GM19328 (cell line): ENCODE results near the gene FCER2.

ENCODE experiments used
- ATAC-seq: cut with Tn5 transposase; IDR thresholded peaks from one replicate; pipeline ENCODE4 v1.9.1; 2021; ENCODE audit warnings: mild to moderate bottlenecking, moderate library complexity; ENCODE audit not compliant: unreplicated experiment

The FCER2 gene

DNA sequence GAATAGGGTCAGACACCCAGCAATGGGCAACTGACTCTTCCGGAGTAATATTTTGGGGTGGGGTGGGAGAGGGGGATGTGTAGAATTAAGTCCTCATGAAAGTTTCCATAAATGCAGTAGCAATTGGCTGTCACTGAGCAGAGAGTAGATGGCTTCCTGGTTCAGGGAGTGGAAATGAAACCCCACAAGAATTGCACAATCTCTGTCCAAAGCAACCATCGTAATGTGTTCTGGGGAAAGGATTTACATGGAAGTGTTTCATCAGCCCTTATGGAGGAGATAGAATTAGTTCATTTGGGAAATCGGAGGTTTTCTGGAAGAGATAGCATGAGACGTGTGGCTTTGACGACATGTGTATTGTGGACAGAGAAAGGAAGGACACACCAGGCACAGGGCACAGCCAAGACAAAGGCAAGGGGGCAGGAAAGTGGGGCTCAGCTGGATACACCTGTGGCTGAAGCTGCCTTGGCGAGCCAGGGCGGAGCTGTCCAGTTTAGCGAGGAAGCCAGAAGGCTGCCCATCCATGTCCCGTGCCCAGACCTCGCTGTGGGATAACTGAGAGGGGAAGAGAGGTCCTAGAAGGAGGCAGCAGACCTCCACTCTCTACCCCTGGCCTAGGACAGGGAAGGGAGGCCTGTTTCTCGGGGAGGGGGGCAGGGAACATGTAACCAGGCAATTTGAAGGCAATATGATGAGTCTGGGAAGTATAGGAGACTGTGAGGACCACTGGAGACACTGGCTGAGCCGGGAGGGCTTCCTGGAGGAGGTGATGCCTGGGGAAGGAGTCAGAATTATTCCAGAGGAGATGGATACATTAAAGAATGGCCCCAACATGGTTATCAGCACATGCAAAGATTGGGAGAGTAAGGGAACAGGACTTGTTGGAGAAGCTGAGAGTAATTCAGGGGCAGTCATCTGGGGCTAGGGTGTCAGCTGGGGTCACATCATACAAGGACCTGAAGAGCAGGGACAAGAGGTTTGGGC lies 32.6 kb upstream of the FCER2 start:
- ATAC-seq, result no peak

DNA sequence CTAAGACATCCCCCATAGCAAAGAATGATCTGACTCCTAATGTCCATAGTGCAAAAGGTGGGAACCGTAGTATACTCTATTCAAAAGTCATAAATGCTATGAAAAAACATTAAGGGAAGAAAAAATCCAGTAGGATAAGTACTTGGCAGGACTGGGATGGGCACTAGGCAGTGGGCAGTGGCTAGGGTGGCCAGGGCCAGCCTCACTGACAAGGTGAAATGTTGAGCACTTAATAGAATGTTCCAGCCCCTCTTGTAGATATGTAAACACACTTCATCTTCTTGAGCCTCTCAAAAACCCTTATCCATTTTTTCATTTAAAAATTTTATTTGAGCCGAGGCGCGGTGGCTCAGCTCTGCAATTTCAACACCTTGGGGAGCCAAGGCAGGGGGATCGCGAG lies 31.4 kb upstream of the FCER2 start:
- ATAC-seq, result no peak

DNA sequence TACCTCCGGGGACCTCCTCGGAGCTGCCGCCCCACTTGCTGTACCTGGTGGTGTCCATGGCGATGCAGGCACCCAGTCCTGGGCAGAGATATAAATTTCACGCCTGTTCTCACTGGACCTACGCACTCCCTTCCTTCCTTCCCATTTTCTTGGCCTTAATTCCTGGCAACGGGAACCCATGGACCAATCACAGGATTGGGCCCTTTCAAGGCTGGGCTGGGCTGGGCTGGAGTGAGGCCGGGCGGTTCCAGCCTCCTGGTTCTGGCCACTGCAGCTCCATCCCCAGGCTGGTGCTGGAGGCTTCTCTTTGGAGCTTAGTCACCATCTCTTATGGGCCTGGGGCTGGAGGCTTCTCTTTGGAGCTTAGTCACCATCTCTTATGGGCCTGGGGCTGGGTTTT lies 30.1 kb upstream of the FCER2 start, which contains the start of gene CLEC4G:
Gene CLEC4G (minus strand): TSS at position 66 of the 400 bp plus-strand sequence. CDS start 8 bp downstream, at position 58.
- no peak for ATAC-seq

DNA sequence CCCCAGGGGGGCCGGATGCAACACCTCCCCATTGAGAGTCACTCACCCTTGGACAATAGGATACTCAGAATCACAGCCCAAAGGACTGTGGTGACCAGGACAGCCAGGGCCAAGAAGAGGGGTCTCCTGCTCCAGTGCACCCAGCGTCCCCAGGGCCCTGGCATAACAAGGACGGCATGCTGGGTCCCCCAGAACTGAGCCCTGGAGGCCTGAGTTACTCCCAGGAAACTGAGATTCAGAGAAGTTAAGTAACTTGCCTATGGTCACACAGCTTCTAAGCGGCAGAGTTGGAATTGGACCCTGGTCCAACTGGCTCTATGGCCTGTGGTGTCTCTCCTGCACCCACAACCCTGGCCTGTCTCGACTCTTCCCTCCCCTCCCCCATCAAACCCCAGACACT lies 29.7 kb upstream of the FCER2 start:
- no peak for ATAC-seq

DNA sequence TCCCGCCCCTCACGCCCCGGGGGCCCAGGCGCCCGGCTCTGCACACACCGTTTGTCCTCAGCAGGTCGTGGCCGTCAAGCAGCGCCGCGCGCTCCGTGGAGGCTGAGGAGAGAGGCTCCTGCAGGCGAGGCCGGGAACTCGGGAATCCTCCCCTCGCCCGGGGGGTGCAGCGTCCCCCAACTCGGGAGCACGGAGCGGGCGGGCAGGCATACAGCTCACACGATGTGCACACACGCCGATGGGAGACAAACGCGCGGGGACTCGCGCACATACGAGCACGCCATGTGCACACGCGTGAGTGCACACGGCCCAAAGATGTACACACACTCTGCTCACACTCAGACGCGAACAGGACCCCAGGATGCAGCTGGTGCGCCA lies 29.3 kb upstream of the FCER2 start:
- ATAC-seq, result no peak

DNA sequence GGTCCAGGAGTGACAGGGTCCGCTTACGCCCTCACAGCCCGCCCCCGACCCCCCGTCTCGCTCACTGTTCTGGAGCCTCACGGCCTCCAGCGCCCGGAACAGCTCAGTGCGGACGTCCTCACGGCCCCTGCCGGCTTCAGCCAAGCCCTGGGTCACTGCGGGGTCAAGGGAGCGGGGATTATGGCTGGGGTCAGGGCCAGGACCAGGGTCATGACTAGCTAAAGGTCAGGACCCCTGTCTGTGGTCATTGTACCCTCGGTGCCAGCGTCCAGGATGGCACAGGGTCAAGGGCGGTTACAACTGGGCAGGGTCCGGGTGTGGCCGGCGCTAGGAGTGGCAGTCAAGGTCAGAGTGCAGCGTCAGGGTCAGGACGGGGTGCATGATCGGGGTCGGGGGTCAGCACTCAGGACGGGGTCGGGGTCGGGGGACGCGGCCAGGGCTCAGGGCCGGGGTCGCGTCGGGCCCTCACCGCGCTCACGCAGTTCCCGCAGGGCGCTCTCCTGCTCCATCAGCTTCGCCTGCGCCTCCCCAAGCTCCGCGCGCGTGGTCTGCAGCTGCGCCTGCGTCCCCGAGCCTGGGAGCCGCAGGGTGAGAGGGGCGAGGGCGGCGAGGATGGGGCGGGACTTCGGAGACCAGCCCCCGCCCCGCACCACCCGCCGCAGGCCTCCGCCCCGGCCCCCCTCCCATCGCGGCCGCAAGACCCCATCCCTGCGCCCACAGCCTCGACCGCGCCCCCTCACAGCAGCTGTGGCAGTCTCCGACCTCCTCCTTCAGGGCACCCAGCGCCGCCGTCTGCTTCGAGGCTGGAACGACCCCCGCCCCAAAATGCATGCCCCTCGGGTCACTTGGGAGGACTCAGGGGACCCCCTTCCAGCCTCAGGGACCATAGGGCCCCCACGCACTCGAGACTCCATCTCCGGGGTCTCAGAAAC lies 28.6 kb upstream of the FCER2 start:
- ATAC-seq, result no peak

DNA sequence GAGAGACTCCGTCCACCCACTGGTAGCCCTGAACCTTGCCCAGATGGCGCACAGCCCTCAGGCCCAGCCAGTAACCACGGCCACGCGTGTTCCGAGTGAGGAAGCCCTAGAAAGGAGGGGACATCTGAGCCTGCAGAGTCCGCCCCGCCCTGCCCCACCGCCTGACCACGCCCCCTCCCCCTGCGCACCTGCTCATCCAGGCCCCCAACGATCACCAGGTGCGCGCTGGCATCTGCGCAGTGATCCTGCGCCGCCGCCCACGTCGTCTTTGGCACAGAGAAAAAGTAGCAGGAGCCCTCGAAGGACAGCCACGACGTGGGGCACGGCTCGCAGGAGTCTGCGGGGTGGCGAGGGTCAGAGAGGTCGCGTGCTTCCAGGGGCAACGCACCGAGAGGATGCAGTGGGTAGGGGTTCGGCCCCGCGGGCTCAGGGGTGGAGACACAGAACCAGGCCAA lies 27.9 kb upstream of the FCER2 start:
- no peak for ATAC-seq

DNA sequence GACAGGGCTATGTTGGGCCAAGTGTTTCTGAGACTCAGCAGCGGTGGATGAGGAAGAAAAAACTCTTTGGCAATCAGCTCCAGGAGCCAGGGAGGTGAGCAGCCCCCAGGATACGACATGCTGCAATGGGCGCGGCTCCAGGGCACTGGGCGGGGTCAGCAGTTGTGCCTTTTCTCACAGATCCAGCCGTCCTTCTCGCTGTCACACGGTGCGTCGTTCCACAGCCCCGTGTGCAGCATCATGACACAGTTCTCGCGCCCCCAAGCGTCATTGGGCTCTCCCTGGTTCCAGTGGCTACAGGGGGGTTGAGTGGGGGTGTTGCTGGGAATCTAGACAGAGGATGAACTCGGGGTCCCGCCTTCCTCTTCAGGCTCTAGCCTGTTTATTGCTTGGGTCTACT lies 27.3 kb upstream of the FCER2 start:
- ATAC-seq, result no peak

DNA sequence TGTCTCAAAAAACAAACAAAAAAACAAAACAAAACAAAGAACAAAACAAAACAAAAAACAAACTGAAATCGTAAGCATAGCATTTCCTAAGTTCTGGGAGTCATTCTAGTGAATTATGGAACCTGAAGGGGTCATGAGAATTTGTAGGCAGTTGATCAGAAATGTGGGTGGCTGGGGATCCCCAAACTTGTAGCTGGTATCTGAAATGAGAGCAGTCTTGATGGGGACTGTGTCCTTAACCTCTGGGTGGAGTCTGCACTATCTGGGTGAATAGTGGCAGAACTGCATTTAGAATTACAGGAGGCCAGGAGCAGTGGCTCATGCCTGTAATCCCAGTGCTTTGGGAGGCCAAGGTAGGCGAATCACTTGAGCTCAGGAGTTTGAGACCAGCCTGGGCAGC lies 23.9 kb upstream of the FCER2 start:
- no peak for ATAC-seq

DNA sequence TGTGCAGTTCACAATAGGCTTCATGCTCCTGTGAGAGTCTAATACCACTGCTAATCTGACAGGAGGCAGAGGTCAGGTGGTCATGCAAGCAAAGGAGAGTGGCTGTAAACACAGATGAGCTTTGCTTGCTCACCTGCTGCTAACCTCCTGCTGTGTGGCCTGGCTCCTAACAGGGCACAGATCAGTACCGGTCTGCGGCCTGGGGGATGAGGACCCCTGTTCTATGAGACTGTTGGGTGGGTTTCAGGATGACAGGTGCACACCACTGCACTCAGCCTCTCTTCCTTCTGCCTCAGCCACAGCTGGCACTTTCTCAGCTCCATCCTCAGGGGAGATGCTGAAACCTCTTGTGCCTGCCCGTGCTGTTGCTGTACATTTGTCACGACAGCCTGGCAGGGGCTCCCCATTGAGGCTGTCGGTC lies 20.3 kb upstream of the FCER2 start:
- no peak for ATAC-seq

DNA sequence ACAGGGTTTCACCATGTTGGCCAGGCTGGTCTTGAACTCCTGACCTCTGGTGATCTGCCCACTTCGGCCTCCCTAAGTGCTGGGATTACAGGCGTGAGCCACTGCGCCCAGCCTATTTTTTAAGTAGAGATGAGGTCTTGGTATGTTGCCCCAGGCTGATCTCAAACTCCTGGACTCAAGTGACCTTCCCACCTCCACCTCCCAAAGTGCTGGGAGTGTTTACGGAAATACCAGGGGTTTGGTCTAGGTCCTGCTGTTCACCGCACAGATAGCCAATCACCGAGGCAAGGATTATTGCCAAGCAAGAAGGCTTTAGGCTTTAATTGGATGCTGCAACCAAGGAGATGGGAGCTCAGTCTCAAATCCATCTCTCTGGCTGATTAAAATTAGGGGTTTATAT lies 18.4 kb upstream of the FCER2 start:
- no peak for ATAC-seq

DNA sequence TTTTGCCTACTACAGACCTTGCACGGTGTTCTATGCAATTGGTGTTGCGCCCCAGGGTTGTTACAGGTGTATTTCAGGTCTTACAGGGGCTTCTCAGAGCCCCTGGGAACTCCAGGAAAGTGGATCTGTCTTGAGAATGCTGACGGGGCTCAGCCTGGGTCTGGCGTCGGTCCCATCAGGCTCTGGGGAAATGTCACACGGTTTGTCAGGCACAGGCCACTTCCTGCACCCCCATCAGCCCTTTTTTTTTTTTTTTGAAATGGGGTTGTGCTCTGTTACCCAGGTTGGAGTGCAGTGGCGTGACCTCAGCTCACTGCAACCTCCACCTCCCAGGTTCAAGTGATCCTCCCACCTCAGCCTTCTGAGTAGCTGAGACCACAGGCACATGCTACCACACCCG lies 16.7 kb upstream of the FCER2 start:
- ATAC-seq, result no peak

DNA sequence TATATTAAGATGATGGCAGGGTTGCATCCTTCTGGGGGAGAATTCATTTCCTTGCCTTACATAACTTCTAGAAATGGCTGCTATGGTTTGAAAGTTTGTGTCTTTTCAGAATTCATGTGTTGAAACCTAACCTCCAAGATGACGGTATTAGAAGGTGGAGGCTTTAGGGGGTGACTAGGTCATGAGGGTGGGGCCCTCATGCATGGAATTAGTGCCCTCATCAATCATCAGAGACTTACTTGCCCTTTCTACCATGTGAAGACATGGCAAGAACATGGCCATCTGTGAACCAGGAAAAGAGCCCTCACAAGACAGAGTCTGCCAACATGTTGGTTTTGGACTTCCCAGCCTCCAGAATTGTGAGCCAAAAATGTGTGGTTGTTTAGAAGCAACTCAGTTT lies 14.8 kb upstream of the FCER2 start:
- ATAC-seq, result no peak

DNA sequence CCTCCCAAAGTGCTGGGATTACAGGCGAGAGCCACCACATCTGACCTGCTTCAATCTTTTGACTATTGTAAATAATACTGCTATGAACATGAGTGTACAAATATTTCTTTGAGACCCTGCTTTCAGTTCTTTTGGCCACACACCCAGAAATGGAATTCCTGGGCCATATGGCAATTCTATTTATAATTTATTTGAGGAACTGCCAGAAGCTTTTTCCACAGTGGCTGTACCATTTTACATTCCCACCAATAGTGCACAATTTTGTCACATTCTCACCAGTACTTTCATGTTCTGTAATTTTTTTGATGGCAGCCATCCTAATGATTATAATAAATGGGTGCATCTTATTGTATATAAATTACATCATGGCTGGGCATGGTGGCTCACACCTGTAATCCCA lies 13.7 kb upstream of the FCER2 start:
- ATAC-seq, result no peak

DNA sequence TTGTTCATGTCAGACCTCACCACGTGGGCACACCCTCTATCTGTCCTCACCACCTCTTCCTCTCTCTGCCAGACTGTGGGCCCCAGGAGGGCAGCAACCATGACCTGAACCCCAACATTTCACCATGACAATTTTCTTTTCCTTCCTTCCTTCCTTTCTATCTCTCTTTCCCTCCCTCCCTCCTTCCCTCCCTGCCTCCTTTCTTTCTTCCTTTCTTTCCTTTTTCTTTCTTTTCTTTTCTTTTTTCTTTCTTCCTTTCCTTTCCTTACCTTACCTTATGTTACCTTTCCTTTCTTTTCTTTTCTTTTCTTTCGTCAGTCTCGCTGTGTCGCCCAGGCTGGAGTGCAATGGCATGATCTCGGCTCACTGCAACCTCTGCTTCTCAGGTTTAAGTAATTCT lies 8.7 kb upstream of the FCER2 start:
- no peak for ATAC-seq

DNA sequence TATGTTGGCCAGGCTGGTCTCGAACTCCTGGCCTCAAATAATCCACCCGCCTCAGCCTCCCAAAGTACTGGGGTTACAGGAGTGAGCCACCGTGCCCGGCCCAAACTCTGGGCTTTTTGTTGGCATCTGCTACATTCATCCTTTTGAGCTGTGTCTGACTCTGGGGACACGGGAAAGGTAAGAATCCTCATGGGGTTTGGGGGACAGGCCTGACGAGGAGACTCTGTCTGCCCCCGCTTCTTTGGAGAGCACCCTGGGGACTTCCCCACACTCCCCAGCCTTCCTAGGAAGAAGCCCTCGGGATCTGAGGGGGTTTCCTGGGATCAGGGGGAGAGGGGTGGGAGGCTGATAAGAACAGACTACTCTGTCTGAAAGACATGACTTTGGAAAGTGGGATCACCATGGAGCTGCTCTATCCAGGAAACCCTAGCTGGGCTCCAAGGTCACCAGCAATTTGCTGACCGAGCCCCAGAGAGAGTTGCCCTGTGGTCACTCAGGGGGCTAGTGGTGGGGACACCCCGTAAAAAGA lies 8.1 kb upstream of the FCER2 start:
- ATAC-seq, result no peak

DNA sequence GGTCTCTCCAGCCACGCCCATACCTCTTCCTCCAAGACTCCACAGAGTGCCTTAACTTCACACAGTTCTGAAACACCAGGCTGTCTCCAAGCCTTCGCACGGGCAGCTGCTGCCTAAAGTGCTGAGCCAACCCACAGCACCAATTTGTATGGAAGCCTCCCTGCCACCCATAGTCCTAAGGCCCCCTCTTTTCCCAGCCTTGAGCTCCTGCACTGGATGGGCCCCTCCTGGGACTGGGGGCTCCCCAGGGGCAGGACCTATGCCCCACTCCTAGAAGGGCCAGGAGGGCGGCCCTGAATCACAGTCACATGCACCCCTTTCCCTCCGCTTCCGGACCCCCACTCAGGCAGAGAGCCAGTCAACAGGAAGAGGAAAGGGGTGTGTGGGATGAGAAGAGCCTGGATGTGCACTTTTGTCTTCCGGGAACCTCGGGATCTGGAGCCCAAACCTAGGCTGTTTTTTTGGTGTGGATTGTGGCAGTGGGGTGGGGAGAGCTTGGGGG lies 5.1 kb upstream of the FCER2 start:
- no peak for ATAC-seq

DNA sequence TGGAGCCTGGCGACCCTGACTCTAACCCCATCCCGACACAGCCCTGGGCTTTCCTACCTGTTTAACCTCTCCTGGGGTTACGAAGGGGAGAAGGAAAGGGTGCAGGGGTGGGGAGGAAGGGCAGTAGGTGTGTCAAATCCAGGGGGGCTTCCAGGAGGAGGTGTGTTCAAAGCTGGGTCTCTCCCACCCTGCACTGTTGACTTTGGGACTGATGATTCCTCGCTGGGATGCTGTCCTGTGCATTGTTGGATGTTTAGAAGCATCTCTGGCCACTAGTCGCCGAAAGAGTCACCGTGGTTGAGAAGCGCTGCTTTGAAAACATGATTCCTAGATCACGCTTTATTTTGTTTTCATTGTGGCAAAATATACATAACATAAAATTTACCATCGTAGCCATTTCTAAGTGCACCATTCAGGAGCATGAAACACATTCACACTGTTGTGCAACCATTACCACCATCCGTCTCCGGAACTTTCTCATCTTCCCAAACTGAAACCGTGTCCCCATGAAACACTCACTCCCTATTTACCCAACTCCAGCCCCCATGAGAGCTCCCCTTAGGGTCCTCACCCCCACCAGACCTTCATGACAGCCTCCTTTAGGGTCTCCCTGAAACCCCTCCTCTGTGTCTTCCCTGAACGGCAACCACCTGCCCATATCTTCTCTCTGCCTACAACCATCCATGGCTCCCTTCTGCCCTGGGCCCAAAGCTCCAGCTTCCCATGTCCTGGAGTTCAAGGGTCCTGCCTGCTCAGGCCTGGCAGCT lies 4.4 kb upstream of the FCER2 start:
- no peak for ATAC-seq

DNA sequence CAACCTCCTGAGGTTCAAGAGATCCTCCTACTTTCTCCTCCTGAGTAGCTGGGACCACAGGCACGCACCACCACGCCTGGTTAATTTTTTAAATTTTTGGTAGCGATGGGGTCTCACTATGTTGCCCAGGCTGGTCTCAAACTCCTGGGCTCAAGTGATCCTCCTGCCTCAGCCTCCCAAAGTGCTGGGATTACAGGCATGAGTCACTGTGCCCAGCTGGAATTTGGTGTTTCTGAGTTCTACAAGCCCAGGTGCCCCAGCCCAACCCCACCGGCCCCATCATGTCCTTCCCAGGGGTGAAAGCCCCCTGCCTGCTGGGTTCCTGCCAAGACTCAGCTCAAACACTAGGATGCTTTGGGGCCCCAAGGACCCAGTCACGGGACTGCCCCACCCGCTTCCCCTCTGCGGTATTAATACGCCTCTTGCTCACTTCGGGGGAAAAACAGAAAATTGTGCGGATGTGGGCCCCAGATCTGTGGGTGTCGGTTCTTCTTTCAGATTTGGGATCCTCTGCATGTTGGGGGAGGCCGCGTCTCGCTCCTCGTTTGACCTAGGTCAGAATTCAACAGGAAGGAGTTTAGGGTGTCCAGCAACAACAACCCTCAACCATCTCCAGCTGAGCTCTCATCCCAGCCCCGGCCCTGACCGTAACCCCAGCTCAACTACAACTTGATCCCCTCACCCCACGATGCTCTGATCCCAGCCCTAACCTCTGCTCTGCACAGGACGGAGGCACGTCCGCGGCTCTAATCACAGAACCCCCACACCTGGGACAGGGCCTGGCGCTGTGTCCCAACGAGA lies 3.7 kb upstream of the FCER2 start:
- no peak for ATAC-seq
